RWPE1 (cell line): ENCODE data around the gene TTC22.
A peak's percentile ranks its signal among the peaks of the same experiment; 100 is the strongest.

ENCODE experiments used
- CTCF ChIA-PET: fragments of 350-600 bp; sonication (Branson Sonifier 250); formaldehyde crosslinking; extraction: SDS; loops from one replicate; lab custom pipeline; 2021; lab: Yijun Ruan, JAX
- POLR2A ChIA-PET: fragments of 400-600 bp; formaldehyde crosslinking; extraction: SDS; loops from one replicate; lab custom pipeline; 2020; ENCODE audit warnings: antibody characterized with exemption; ENCODE audit not compliant: low non-redundant PET; lab: Yijun Ruan, JAX
- DNase-seq: peaks from one replicate; pipeline ENCODE4 v3.0.0; 2012; ENCODE audit warnings: low spot score
- H3K27ac ChIP-seq: fragments of 450-650 bp; 2 replicates; pipeline ENCODE4 v1.5.1; 2017
- CTCF ChIP-seq: fragments of 450-650 bp; conservative IDR thresholded peaks from 2 replicates; pipeline ENCODE4 v1.5.1; 2017; ENCODE audit warnings: low read depth, mild to moderate bottlenecking

The TTC22 gene

GRCh38 chr1:54743416-54744226, 57.5 kb downstream of the TTC22 start:
- no peak for DNase-seq
- no peak for TF ChIP-seq CTCF
- peak overlapping the region; percentile 14; the same call in 1 of the 2 replicates for H3K27ac ChIP-seq
- ChIA-PET CTCF (interaction anchor here (0.8 kb wide), 1 partner anchor 675 kb away, joined by 4 read pairs; no protein-coding TSS in a partner anchor), POLR2A (no interaction called here)

DNA sequence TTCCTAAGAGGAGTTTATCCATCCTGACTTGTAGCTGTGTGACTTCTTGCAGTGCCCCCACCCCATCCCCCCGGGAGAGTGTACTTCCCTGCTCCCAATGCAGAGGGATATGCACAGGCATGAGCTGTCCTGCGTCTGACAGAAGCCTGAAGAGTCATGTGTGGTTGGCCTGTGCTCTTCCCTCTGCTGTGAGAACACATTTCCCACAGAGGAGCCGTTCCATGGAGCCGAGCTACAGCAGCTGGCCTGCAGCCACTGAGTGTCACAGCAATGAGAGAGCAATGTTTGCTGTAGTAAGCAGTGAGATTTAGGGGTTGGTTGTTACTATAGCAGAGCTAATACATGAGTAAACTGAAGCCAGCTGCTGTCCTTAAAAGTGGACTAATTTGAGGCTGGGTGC, 58.8 kb downstream of the TTC22 start:
- no peak for DNase-seq
- CTCF ChIA-PET, result interaction anchor here (0.5 to 0.6 kb wide), 2 partner anchors 21 to 73 kb away, joined by 3 read pairs; no protein-coding TSS in a partner anchor
- H3K27ac ChIP-seq, result no peak overlapping the region
- POLR2A ChIA-PET, result no interaction called here
- TF ChIP-seq CTCF, result no peak

DNA sequence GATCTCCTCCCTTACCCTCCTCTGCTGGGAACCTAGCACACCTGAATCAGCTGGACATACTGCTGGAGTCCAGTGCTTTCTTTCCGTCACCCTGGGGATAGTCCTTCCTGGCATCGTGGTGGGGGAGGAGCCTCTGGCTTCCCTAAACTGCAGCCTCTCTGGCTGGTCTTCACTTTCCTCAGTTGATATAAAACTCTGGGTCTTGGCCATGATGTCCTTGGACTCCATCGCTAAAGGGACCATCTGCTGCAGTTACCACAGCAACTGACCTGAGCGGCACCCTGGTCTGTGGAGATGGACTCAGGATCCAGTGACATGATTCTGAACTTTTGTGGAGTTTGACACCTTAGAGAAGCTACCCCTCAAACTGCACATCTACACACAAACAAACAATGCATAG, 59.6 kb downstream of the TTC22 start:
- no peak for DNase-seq
- TF ChIP-seq CTCF, result no peak
- no peak overlapping the region for H3K27ac ChIP-seq
- ChIA-PET POLR2A (no interaction called here), CTCF (interaction anchor here (0.5 to 0.6 kb wide), 2 partner anchors 20 to 74 kb away, joined by 3 read pairs; no protein-coding TSS in a partner anchor)

GRCh38 chr1:54738244-54738643, 62.9 kb downstream of the TTC22 start:
- TF ChIP-seq CTCF, result no peak
- POLR2A ChIA-PET, result no interaction called here
- no peak overlapping the region for H3K27ac ChIP-seq
- DNase-seq, result no peak
- CTCF ChIA-PET, result interaction anchor here (0.6 kb wide), 1 partner anchor 71 kb away, joined by 4 read pairs; no protein-coding TSS in a partner anchor

DNA sequence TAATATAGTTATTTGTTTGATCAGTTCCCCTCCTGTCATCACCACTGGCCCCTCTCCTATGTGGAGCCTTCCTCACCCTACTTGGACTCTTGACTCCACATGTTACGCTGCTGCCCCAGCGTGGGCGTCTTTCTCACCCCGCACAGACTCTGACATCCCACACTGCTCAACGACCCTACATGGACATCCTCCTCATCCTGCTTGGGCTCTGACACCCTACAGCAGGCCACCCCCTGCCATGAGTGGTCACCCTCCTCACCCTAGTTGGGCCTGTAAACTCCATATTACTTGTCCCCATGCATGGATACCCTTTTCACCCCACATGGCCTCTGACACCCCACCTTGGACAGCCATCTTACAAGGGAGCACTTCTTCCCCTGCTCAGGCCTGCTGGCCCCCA, 64.4 kb downstream of the TTC22 start:
- no peak overlapping the region for H3K27ac ChIP-seq
- no peak for TF ChIP-seq CTCF
- DNase-seq, result no peak
- ChIA-PET POLR2A (no interaction called here), CTCF (interaction anchor here (0.6 kb wide), 1 partner anchor 160 kb away, joined by 3 read pairs; no protein-coding TSS in a partner anchor)
